ENCODE results near the gene GRHL1. TPM values are rescaled to one million over a fixed set of nuclear protein-coding genes. Genes with fewer than 3 reads are reported as not detected.

The GRHL1 gene
- total RNA-seq, 1 donor from 2014 or later, result 0.53 TPM

DNA sequence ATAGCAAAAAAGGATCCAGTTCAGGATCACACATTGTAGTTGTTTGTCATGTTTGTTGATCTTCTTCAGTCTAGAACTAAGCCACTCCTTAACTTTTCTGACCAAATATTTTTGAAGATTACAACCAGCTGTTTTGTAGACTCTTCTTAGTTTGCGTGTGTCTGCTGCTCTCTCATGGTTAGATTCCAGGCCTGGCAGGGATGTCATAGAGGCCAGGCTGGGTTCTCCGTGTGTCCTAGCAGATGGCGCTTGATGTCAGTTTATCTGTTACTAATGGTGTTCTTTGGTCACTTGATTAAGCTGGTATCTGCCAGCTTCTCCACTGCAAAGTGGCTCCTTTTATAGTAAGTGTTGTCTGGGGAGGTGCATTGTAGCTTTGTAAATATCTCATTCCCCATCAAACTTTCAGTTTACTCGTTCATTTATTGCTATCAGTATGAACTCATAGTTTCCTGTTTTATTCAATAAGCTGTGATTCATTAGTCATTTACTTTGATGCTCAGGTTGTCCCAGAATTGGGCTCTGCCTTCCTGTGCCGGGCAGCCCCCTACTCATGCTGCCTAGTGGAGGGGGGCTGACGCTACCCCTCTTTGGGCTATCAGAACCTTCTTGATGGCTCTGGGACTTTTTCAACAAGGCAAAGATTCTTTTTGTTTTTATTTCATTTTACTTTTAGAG, 42.1 kb downstream of the GRHL1 start:
- DNase-seq (ENCODE audit: low read depth, low spot score), result no peak

DNA sequence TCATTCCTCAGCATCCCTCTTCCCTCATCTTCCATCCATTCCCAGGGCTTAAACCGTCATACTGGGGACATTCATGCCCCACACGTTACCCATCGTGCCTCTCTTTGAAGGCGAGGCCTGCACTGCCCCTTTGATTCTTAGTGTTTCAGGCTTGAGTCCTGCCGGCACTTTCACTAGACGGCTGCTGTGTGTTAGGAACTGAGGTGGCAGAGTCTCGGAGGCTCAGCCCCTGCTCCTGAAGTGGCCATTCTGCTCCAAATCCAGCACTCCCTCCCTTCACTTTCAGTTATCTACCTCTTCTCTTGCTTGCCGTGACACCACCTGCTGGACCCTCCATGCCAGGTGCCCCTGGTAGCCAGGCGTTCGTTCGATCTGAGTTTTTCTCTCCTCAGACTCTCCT, 43.0 kb downstream of the GRHL1 start:
- no peak for DNase-seq (ENCODE audit: low read depth, low spot score)

DNA sequence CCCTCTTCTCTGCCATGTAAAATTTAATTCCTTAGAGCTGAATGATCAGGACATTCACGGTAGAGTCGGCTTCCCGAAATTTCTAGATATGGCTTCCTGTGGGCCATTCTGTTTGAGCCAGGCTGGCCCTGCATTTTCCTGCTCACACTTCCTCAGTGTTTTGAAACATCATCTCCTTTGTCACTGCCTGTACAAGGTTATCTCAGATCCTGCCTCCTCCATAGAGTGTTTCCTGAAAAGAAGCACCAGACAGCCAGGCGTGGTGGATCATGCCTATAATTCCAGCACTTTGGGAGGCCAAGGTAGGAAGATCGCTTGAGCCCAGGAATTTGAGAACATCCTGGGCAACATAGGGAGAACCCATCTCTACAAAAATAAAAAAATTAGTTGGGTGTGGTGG, 43.6 kb downstream of the GRHL1 start:
- DNase-seq (ENCODE audit: low read depth, low spot score), result no peak

DNA sequence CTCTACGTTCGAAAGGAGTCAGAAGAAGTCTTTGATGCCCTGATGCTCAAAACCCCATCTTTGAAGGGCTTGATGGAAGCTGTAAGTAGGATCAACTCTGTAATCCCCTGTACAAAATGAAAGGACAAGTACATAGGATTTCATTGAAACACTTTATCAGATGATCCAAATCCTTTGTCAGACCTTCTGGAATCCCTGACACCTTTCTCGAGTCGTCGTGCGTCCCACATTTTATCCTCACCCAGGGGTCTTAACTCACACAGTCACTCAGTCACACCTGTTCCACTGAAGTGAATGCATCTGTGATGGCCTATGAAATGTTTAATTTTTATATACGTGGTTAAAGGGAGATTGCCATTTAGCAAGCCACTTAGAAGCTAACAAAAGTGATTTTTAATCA, 44.8 kb downstream of the GRHL1 start:
- DNase-seq (ENCODE audit: low read depth, low spot score), result no peak

DNA sequence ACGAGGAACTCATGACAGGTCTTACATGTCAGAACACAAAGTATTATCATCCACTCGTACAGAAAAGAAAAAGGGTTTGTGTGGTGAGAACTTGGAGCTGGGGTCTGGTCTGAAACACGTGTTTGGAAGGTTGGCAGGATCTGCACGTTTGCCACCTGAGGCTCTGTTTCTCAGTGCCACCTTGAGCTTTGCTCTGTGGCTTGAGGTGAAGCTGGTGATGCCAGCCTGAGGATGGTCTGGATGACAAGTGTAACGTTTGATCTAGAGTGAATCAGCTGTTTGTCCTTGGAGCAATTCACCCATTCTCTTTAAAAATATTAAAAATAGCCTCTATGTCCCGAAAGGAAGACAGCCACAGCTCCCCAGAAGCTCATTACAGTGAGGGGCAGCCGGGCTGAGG, 46.4 kb downstream of the GRHL1 start:
- no peak for DNase-seq (ENCODE audit: low read depth, low spot score)

DNA sequence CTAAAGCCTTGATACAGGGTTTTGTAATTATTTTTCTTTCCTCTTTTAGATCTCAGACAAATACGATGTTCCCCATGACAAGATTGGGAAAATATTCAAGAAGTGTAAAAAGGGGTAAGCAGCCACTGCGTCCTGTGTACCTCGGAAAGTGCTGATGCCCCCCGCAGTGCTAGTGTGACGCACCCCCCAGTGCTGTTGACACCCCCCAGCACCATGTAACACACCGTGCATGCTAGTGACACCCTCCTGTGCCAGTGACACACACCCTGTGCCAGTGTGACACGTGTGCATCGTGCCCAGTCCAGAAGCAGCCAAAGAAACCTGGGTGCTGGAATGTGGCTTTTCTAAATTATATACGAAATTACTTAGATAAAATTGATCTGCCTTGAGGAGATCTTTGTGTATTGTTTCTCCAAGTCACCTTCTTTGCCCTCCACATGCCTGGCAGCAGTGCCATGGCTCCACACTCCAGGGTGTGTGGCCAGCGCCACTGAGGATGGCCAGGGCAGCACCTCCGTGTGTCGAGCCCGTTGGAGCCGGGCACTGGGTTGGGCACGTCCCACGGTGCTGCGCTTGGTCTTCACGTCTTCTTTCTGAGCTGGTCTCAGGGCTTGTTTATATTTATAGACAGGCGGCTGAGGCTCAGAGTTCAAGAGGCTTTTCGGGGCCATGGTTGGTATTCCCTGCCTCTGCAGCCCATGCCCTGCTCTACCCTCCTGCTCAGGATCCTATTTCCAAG, 47.6 kb downstream of the GRHL1 start:
- DNase-seq (ENCODE audit: low read depth, low spot score), result no peak

DNA sequence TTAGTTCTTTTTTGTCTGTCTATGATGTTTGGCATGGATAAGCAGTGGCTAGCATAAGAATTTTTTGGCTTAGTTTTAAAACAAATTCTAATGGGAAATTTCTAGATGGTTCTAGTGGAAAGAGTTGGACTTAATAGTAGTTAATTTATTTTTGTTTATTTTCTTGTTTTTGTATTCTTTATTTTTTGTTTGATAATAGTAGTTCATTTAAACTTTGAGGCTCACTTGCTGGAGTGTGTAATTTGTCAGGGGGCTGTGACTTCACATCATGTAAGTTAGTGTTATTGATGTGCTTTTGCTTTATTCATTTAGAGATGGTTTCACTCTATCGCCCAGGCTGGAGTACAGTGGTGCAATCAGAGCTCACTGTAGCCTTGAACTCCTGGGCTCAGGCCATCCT, 48.2 kb downstream of the GRHL1 start:
- no peak for DNase-seq (ENCODE audit: low read depth, low spot score)

DNA sequence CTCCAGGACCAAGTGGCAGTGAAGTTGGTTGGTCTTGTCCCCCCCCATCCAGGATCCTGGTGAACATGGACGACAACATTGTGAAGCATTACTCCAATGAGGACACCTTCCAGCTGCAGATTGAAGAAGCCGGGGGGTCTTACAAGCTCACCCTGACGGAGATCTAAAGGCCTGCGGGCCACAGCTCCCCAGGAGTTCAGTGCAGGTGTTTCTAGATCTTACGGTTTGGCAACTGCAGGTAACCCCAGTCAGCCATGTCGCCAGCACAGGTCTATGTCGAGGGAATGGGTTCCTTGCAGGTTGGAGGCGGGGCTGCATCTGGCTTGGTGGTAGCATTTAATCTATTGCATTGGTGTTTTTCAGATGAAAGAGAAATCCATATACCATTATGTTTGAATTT, 49.0 kb downstream of the GRHL1 start:
- DNase-seq (ENCODE audit: low read depth, low spot score), result no peak

DNA sequence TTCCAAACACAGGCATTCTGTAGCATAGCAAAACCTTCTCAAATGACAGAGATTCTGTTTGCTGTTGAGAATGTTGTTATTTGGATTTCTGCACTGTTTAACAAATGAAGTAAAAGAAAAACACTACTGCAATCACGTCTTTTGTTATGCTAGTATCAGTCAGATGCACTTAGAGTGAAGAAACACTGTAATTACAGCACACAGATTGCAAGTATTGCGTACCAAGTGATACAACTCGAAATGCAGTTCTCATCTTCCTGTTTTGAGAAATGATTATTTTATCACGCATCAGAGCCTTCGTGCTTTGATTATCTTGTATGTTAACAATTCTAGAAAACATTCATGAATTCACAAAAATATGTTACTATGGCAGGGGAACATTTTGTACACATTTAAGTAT, 50.1 kb downstream of the GRHL1 start:
- DNase-seq (ENCODE audit: low read depth, low spot score), result no peak

DNA sequence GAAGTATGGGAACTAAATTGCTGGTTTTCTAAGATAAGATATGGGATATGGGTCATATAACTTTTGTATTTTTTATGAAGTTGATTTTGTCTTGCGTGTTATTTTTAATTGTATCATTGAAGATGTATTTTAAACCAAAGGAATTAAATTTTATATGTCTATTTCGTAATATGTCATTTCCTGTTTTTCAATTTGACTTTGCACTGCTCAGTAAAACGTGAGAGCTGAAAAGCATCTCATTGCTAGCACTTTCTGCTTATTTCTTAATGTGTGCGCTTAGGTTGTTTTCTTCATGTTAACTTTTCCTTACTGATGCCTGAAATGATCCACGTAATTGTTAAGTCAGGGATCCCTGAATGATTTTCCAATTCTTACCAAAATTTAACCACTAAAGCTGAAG, 50.6 kb downstream of the GRHL1 start:
- DNase-seq (ENCODE audit: low read depth, low spot score), result no peak

DNA sequence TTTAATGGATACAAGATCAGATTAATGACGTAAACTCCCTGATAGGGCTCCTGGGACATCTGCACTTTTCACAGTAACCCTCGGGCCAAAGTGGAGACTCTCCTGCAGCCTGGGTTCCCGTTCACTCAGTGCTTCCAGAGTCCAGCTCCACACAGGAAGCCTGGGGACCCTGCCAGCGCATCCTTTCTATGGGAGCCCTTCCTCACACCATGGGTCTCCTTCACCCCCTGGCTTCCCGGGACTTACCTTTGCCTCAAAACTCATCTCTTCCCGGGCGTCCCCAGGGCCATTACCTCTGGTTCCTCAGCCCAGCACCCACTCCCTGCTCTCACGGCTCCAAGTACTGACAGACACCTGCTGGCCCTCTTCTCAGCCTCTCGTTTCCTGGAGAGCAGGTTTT, 51.2 kb downstream of the GRHL1 start:
- DNase-seq (ENCODE audit: low read depth, low spot score), result no peak

DNA sequence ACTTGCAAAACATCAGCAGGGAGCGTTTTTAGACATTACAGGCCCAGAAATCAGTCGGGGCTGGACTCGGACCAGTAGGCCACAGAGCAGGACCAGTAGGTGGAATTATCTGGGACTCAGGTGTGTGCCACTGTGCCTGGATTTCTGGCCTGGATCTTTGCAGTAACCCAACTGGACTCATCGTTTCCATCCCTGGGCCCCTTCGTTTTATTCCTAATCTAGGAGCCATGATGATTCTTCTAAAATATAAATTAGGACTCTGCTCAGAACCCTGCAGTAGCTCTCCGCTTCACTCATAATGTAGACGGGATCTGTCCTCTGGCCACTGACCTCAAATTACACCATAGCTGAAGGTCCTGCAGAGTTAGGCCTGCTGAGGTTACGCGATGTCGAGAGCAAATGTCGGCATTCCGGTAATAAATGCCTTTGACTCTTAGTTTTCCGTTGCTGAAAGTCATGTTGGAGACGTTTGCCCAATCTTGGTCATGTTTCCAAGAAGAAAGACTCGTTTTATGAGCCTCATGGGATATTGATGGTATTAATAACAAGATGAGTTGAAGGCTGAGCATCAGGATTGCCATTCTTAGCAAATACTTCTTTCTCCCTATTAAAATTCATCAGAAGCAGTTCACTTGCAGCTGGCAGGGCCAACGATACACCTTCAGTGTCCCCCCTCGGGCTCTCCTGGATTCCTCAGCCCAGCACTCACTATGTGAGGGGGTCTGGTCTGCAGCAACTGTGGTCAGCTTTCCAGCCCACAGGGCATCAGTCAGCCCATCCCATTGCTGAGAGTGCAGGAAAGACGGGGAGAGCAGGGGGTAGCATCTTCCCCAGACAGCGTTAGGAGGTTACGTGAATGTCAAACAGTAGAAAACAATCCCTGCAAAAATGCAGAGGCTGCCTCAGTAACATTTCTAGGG, 52.0 kb downstream of the GRHL1 start:
- no peak for DNase-seq (ENCODE audit: low read depth, low spot score)

DNA sequence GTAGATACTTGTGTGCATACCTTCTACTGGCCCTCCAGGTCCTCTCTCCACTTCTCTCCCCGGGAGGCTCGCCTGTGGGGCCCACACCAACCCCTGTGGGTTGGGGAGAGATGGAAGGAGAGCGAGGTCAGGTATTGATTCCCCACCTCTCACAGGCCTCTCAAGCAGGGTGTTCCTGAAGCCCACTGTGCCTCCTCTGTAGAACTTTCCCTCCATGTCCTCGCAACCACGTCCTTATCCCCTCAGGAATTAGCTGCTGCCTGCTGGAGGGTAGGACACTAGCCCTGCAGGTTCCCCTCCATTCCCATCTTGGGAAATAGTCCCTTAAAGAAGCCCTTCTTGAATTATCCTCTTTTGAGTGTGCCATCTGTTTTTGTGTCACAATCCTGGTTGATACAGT, 52.9 kb downstream of the GRHL1 start:
- no peak for DNase-seq (ENCODE audit: low read depth, low spot score)

DNA sequence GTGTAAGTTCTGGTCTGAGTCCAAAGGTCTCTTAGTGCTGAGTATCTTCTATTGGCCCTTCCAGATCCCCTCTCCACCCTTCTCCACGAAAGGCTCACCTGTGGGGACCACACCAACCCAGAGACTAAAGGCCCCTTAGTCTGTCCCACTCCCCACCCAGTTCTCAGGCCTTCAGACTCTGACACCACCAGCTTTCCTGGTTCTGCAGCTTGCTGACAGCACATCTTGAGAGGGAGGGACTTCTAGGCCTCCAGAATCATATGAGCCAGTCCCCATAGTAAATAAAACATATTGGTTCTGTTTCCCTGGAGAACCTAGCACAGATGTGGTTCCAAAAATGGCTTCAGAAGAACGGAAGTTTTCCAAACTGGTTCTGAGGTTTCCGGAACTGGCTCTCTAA, 53.3 kb downstream of the GRHL1 start:
- no peak for DNase-seq (ENCODE audit: low read depth, low spot score)

DNA sequence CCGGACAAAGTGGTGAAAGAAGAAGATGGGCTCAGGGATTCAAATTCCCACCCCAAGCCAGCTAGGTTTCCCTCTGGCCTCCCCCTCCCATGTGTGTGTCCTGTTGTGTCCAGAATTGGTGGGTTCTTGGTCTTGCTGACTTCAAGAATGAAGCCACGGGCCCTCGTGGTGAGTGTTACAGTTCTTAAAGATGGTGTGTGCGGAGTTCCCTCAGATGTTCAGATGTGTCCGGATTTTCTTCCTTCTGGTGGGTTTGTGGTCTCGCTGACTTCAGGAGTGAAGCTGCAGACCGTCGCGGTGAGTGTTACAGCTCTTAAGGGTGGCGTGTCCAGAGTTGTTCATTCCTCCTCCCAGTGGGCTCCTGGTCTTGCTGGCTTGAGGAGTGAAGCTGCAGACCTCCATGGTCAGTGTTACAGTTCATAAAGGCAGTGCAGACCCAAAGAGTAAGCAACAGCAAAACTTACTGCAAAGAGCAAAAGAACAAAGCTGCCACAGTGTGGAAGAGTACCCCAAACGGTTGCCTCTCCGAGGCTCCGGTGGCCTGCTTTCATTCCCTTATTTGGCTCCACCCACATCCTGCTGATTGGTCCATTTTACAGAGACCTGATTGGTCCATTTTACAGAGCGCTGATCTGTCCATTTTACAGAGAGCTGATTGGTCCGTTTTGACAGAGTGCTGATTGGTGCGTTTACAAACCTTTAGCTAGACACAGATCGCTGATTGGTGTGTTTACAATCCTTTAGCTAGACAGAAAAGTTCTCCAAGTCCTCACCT, 54.2 kb downstream of the GRHL1 start:
- DNase-seq (ENCODE audit: low read depth, low spot score), result no peak

DNA sequence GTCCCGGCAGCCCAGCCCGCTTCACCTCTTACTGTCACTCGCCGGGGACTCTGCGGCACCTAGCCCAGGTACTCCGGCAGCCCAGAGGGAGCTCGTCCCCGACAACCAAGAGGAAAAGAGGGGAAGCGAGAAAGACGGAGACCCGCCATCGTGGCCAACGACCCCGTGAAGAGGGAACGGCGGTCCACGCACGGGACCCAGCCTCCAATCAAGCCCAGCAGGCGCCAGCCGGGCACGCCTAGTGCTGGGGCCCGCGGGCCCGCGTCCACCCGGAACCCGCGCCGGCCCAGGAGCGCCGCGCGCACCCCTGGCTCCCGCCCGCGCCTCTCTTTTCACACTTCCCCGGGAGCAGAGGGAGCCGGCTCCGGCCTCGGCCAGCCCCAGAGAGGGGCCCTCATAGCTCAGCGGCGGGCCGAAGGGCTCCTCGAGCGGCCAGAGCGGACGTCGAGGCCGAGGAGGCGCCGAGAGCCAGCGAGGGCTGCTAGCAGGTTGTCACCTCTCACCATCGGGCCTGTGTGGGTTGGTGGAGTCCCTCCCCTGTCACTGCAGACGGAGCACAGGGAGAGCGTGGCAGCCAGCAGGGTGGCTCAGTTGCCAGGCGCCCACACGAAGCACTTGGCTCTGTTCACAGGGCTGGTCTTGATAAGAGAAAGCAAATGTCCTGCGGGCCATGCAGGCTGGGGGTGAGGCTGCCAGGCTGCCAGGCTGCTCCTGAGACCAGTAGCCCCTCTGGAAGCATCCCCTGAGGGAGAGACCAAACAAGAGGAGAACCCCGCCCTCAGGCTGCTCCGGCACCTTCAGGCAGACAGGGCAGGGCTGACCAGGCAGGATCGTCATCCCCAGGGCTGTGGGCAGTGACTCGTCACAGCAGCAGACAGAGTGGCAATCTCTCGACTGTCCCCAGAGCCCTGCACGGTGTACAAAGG, 55.0 kb downstream of the GRHL1 start:
- no peak for DNase-seq (ENCODE audit: low read depth, low spot score)

DNA sequence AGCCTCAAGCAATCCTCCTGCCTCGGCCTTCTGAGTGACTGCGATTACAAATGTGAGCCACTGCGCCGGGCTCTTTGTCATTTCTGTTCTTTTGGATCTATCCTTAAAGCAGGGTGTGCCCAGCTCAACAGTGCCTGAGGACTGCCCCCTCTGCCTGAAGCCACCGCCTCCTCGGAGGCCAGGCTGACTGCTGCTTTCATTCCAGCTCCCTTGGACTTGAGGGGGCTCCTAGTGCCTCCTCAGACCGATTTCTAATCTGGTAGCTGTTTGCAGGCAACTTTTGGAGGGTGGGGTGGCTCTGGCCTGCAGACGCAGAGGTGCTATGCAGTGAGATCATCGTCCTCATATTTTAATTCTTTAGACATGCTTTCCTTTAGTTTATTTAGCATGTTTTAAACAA, 55.9 kb downstream of the GRHL1 start:
- DNase-seq (ENCODE audit: low read depth, low spot score), result no peak

DNA sequence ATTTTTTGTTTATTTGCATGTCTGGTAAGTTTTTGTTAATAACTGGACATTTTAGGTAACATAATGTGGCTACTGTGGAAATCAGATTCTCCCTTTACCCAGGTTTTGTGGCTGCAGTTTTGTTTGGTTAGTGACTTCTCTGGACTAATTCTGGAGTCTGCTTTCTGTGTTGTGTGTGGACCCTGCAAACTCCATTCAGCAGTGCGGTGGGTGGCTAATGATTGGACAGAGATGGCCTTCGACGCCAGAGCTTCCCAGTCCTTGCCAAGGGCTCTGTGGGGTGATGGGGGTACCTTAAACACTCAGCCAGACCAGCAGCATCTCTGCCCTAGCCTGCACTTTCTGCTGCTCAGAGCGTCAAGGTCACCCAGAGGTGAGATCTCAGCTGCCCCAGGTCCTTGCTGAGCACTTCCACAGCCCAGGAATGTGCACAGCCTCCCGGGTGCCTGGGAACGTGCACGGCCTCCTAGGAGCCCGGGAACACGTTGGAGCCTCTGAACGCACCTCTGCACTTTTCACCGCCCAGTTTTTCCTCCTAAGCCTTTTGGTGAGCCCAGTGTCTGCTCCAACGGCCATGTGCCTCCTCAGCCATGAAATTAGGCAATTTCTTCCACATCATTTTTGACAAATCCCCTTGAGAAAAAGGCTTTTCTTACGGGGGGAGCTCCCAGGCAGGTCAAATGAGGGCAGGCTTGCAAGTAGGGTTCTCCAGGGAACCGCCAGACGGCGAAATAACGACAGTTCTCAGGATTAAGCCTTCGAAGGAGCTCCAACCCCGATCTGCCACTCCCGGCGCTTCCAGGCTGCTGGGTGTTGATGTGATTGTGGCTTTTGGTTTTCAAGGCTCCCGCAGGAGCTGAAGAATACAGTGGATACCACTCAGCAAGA, 56.7 kb downstream of the GRHL1 start:
- DNase-seq (ENCODE audit: low read depth, low spot score), result no peak

DNA sequence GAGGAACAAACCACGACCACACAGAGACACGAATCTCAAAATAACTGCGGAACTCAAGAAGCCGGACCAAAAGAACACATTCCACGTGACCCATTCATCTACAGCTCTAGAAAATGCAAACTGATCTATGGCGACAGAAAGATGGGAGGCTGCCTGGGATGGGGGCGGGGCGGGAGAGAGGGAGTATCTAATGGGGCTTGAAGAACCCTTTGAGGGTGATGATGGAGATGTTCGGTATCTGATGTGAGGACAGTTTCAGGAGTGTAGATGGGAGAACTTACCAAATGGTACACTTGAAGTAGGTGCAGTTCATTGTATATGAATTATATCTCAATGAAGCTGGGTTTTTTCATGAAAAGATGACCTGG, 57.3 kb downstream of the GRHL1 start:
- no peak for DNase-seq (ENCODE audit: low read depth, low spot score)
